MCF 10A (cell line): Measurements from ENCODE around the gene SPOCK1. TPM values are rescaled to one million over a fixed set of nuclear protein-coding genes. Genes with fewer than 3 reads are reported as not detected.

Experiments
- BruUV-seq: library from RNA; stranded (reverse); fragments of 400-500 nt; replicated peaks from 2 replicates; lab custom pipeline; 2021; lab: Mats Ljungman, UMichigan
- CTCF ChIA-PET: fragments of 300-600 bp; sonication (Branson Sonifier 250); formaldehyde crosslinking; extraction: SDS; loops from one replicate; lab custom pipeline; 2021; ENCODE audit warnings: antibody characterized with exemption, inconsistent platforms; lab: Yijun Ruan, JAX
- POLR2A ChIA-PET: fragments of 300-600, 350-650 bp; sonication (Branson Sonifier 250); formaldehyde crosslinking; extraction: SDS; loops from one replicate; lab custom pipeline; 2020; ENCODE audit warnings: antibody characterized with exemption, inconsistent platforms; lab: Yijun Ruan, JAX
- DNase-seq: peaks from one replicate; pipeline ENCODE4 v3.0.0-alpha.2; 2018; ENCODE audit not compliant: unreplicated experiment
- H3K27ac Mint-ChIP-seq: one replicate; pipeline ENCODE4 v1.8.0; 2022; ENCODE audit warnings: mild to moderate bottlenecking, low read depth, mixed read lengths; ENCODE audit not compliant: unreplicated experiment
- H3K27me3 Mint-ChIP-seq: one replicate; pipeline ENCODE4 v1.8.0; 2022; ENCODE audit warnings: mixed read lengths; ENCODE audit not compliant: insufficient read depth, unreplicated experiment
- H3K36me3 Mint-ChIP-seq: one replicate; pipeline ENCODE4 v1.8.0; 2022; ENCODE audit warnings: mild to moderate bottlenecking, moderate library complexity, mixed read lengths; ENCODE audit not compliant: insufficient read depth, unreplicated experiment
- H3K4me1 Mint-ChIP-seq: one replicate; pipeline ENCODE4 v1.8.0; 2022; ENCODE audit warnings: mixed read lengths; ENCODE audit not compliant: insufficient read depth, unreplicated experiment
- H3K4me3 Mint-ChIP-seq: one replicate; pipeline ENCODE4 v1.8.0; 2022; ENCODE audit warnings: mild to moderate bottlenecking, moderate library complexity, mixed read lengths; ENCODE audit not compliant: unreplicated experiment
- H3K9me3 Mint-ChIP-seq: one replicate; pipeline ENCODE4 v1.8.0; 2022; ENCODE audit warnings: mixed read lengths; ENCODE audit not compliant: unreplicated experiment
- intact Hi-C: fragments of 100-400 bp; cut with micrococcal nuclease; formaldehyde crosslinking; loops from 2 replicates; pipeline ENCODE4 v1.14.1; 2022
- total RNA-seq: library from RNA; stranded (reverse); gene quantifications from 2 replicates; pipeline ENCODE4 v1.2.3, GENCODE V29; 2022
- TF ChIP-seq, protein P1 (sequence below): fragments of 200-600 bp; IDR thresholded peaks from one replicate; pipeline ENCODE4 v1.8.0; 2022; ENCODE audit warnings: antibody characterized with exemption, mild to moderate bottlenecking; ENCODE audit not compliant: unreplicated experiment

The SPOCK1 gene
- total RNA-seq, 1 experiment from 2014 or later = 34.3 TPM

DNA sequence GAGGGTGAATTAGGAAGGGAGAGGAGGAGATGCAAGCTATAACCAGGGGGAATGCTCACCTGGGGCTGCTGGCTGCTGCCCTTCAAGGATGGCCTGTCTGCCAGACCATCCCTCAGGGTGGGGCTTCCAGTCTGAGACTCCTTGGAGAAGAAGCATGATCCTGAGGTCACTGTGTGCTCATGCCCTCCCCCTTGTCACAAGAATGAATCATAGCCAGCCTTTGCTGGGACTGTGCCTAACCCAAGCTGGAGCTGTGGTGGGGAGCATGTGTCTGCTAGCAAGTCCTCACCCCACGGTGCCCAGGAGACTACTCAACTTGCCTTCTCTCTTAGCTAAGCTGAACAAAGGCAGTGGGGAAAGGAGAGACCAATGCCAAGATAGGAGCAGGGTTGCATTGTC lies 463.6 kb downstream of the SPOCK1 start:
- H3K4me3 Mint-ChIP-seq = no peak overlapping the region
- H3K9me3 Mint-ChIP-seq = no peaks in the 10 kb centered on the region
- BruUV-seq = no TSS peak
- intact Hi-C loops = no loop called here
- H3K27me3 Mint-ChIP-seq = no peaks in the 10 kb centered on the region
- no peak for DNase-seq
- ChIA-PET CTCF (interaction anchor here (0.7 to 1.0 kb wide), 2 partner anchors 8 to 782 kb away, joined by 3 to 6 read pairs; no protein-coding TSS in a partner anchor), POLR2A (no interaction called here)
- no peak overlapping the region for H3K27ac Mint-ChIP-seq
- TF ChIP-seq, protein P1, sequence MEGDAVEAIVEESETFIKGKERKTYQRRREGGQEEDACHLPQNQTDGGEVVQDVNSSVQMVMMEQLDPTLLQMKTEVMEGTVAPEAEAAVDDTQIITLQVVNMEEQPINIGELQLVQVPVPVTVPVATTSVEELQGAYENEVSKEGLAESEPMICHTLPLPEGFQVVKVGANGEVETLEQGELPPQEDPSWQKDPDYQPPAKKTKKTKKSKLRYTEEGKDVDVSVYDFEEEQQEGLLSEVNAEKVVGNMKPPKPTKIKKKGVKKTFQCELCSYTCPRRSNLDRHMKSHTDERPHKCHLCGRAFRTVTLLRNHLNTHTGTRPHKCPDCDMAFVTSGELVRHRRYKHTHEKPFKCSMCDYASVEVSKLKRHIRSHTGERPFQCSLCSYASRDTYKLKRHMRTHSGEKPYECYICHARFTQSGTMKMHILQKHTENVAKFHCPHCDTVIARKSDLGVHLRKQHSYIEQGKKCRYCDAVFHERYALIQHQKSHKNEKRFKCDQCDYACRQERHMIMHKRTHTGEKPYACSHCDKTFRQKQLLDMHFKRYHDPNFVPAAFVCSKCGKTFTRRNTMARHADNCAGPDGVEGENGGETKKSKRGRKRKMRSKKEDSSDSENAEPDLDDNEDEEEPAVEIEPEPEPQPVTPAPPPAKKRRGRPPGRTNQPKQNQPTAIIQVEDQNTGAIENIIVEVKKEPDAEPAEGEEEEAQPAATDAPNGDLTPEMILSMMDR = no peak
- H3K4me1 Mint-ChIP-seq = no peaks in the 10 kb centered on the region
- H3K36me3 Mint-ChIP-seq = peaks cover 6% of the 10 kb centered on the region

GRCh38 chr5:137034764-137035479 lies 464.2 kb downstream of the SPOCK1 start:
- DNase-seq = no peak
- POLR2A ChIA-PET = no interaction called here
- no peaks in the 10 kb centered on the region for H3K27me3 Mint-ChIP-seq
- H3K4me1 Mint-ChIP-seq = no peaks in the 10 kb centered on the region
- H3K4me3 Mint-ChIP-seq = no peak overlapping the region
- no peaks in the 10 kb centered on the region for H3K9me3 Mint-ChIP-seq
- TF ChIP-seq, protein P1 = no peak
- no peak overlapping the region for H3K27ac Mint-ChIP-seq
- intact Hi-C loops = no loop called here
- no TSS peak for BruUV-seq
- CTCF ChIA-PET = interaction anchor here (0.7 kb wide), 1 partner anchor 781 kb away, joined by 6 read pairs; no protein-coding TSS in a partner anchor
- H3K36me3 Mint-ChIP-seq = peaks cover 6% of the 10 kb centered on the region

GRCh38 chr5:137034213-137034612 lies 464.9 kb downstream of the SPOCK1 start:
- CTCF ChIA-PET = no interaction called here
- Mint-ChIP-seq H3K9me3 (no peaks in the 10 kb centered on the region), H3K27me3 (no peaks in the 10 kb centered on the region), H3K36me3 (peaks cover 6% of the 10 kb centered on the region), H3K4me3 (no peak overlapping the region), H3K27ac (no peak overlapping the region), H3K4me1 (no peaks in the 10 kb centered on the region)
- intact Hi-C loops = no loop called here
- POLR2A ChIA-PET = no interaction called here
- no peak for DNase-seq
- no TSS peak for BruUV-seq
- TF ChIP-seq, protein P1 = no peak

DNA sequence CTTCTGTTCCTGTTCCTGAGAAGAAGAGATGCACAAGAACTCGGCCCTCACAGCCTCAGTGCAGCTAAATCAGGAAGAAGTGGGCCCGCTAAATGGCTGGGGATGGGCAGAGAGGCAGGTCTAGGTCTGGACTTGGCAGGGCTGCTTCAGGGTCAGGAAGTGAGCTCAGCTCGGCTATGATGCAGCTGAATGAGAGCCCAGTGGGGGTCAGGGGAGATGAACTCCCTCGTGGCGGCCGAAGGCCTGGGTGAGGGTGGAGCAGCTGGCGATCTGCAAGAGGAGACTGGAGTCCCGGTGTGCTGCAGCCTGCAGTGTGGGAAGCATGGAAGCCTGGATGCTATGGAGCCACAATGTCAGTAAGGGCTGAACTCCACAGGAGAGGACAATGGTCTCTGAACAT lies 466.2 kb downstream of the SPOCK1 start:
- DNase-seq = no peak
- Mint-ChIP-seq H3K4me1 (no peaks in the 10 kb centered on the region), H3K9me3 (no peaks in the 10 kb centered on the region), H3K27ac (no peak overlapping the region), H3K4me3 (no peak overlapping the region), H3K36me3 (peaks cover 6% of the 10 kb centered on the region), H3K27me3 (no peaks in the 10 kb centered on the region)
- BruUV-seq = no TSS peak
- intact Hi-C loops = no loop called here
- CTCF ChIA-PET = interaction anchor here (0.6 to 0.8 kb wide), 4 partner anchors 165 to 784 kb away, joined by 3 to 4 read pairs (median 4); no protein-coding TSS in a partner anchor
- TF ChIP-seq, protein P1 = no peak
- POLR2A ChIA-PET = interaction anchor here (1.1 kb wide), 1 partner anchor 29 kb away, joined by 3 read pairs; no protein-coding TSS in a partner anchor
